ENCODE measurements around the gene WWOX.

The WWOX gene

GRCh38 chr16:78198288-78198687 is 98.8 kb downstream of the WWOX start:
- no peak for DNase-seq

- no peak for DNase-seq
Measured at GRCh38 chr16:78199325-78200022, 100.0 kb downstream of the WWOX start.

- DNase-seq, result no peak
Measured at GRCh38 chr16:78200023-78200389, 100.6 kb downstream of the WWOX start.

- DNase-seq, result no peak
Measured at GRCh38 chr16:78200623-78201096, 101.2 kb downstream of the WWOX start.

- DNase-seq, result no peak
Measured at GRCh38 chr16:78205506-78205905, 106.1 kb downstream of the WWOX start.

- no peak for DNase-seq
Measured at GRCh38 chr16:78206623-78207223, 107.3 kb downstream of the WWOX start.

- DNase-seq, result peak; percentile 24
Measured at GRCh38 chr16:78209951-78210661, 110.7 kb downstream of the WWOX start.

- DNase-seq, result no peak
Measured at GRCh38 chr16:78211020-78211599, 111.7 kb downstream of the WWOX start.

- DNase-seq, result no peak
Measured at GRCh38 chr16:78211946-78212345, 112.5 kb downstream of the WWOX start.

- DNase-seq, result no peak
Measured at GRCh38 chr16:78212674-78213073, 113.2 kb downstream of the WWOX start.

- no peak for DNase-seq
Measured at GRCh38 chr16:78213751-78214150, 114.3 kb downstream of the WWOX start.

GRCh38 chr16:78215222-78215621 is 115.8 kb downstream of the WWOX start:
- DNase-seq, result no peak

GRCh38 chr16:78216166-78216745 is 116.8 kb downstream of the WWOX start:
- no peak for DNase-seq

- DNase-seq, result no peak
Measured at GRCh38 chr16:78217276-78217675, 117.8 kb downstream of the WWOX start.

- DNase-seq, result no peak
Measured at GRCh38 chr16:78218279-78218678, 118.8 kb downstream of the WWOX start.

GRCh38 chr16:78218856-78219651 is 119.6 kb downstream of the WWOX start:
- peak; percentile 55 for DNase-seq

GRCh38 chr16:78220571-78220970 is 121.1 kb downstream of the WWOX start:
- DNase-seq, result no peak

GRCh38 chr16:78221892-78222291 is 122.4 kb downstream of the WWOX start:
- DNase-seq, result no peak

GRCh38 chr16:78224342-78224741 is 124.9 kb downstream of the WWOX start:
- DNase-seq, result no peak

GRCh38 chr16:78225919-78226318 is 126.5 kb downstream of the WWOX start:
- DNase-seq, result no peak

- peak; percentile 76 for DNase-seq
Measured at GRCh38 chr16:78227855-78228254, 128.4 kb downstream of the WWOX start.

GRCh38 chr16:78228704-78229103 is 129.2 kb downstream of the WWOX start:
- DNase-seq, result no peak
